ENCODE data around the gene IL17REL. TPM values are rescaled to one million over a fixed set of nuclear protein-coding genes. Genes with fewer than 3 reads are reported as not detected.
A peak's percentile ranks its signal among the peaks of the same experiment; 100 is the strongest.

The IL17REL gene
- total and polyA plus RNA-seq, 2 of the 13 experiments (the other 11 are each of a cell fraction or from before 2014, with no cell fraction given) = not detected

DNA sequence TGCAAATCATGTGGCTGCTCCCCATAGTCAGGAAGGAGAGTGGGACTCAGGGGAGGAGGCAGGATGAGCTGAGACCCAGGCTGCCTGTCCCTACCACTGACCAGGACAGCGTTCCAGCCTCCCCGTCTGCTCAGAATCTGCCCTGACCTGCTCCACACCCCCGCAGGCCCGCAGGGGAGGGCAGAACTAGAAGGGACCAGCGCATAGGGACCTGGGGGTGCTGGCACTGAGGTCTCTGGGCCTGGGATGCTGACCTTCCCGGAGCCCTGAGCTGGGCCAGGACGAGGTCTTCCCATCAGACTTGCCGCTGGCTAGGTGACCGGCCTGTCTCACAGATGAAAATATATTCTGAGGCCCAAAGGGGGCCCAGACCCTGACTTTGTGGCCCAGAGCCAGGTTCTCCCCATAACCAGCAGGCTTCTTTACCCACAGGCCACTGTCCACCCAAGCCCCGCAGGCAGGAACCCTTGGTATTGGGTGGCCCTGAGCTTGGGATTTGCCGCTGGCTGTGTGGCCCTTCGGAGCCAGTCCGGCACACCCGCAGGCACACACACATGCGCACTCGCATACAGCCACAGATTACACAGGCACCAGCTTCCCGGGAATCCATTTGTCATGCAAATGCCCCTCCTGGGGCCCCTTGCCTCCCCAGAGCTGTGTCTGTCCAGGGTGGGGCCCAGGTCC, 65.8 kb downstream of the IL17REL start:
- in situ Hi-C loops (cut with HindIII; ENCODE audit: extremely low pct_ligation_motif_present, low pct_unique_long_range_greater_than_20kb) = no loop called here
- peak overlapping the region; percentile 45 for H3K27ac ChIP-seq (ENCODE audit: extremely low read length, insufficient read depth, low read length)
- no peak for TF ChIP-seq JUND (CRISPR knock-in tag; IDR thresholded peaks at IDR 0.05)
- TF ChIP-seq, protein P1, sequence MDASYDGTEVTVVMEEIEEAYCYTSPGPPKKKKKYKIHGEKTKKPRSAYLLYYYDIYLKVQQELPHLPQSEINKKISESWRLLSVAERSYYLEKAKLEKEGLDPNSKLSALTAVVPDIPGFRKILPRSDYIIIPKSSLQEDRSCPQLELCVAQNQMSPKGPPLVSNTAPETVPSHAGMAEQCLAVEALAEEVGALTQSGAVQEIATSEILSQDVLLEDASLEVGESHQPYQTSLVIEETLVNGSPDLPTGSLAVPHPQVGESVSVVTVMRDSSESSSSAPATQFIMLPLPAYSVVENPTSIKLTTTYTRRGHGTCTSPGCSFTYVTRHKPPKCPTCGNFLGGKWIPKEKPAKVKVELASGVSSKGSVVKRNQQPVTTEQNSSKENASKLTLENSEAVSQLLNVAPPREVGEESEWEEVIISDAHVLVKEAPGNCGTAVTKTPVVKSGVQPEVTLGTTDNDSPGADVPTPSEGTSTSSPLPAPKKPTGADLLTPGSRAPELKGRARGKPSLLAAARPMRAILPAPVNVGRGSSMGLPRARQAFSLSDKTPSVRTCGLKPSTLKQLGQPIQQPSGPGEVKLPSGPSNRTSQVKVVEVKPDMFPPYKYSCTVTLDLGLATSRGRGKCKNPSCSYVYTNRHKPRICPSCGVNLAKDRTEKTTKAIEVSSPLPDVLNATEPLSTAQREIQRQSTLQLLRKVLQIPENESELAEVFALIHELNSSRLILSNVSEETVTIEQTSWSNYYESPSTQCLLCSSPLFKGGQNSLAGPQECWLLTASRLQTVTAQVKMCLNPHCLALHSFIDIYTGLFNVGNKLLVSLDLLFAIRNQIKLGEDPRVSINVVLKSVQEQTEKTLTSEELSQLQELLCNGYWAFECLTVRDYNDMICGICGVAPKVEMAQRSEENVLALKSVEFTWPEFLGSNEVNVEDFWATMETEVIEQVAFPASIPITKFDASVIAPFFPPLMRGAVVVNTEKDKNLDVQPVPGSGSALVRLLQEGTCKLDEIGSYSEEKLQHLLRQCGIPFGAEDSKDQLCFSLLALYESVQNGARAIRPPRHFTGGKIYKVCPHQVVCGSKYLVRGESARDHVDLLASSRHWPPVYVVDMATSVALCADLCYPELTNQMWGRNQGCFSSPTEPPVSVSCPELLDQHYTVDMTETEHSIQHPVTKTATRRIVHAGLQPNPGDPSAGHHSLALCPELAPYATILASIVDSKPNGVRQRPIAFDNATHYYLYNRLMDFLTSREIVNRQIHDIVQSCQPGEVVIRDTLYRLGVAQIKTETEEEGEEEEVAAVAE (CRISPR knock-in tag; IDR thresholded peaks at IDR 0.05; ENCODE audit: borderline replicate concordance) = no peak
- TF ChIP-seq ZNF234 (CRISPR knock-in tag; conservative IDR thresholded peaks at IDR 0.05) = no peak
- 0 out of 4 replicates have a peak, but pooled peaks of 1 of the 2 experiments have one; percentile 30 for TF ChIP-seq KLF16 (CRISPR knock-in tag; IDR thresholded peaks at IDR 0.05)
- TF ChIP-seq, protein P2, sequence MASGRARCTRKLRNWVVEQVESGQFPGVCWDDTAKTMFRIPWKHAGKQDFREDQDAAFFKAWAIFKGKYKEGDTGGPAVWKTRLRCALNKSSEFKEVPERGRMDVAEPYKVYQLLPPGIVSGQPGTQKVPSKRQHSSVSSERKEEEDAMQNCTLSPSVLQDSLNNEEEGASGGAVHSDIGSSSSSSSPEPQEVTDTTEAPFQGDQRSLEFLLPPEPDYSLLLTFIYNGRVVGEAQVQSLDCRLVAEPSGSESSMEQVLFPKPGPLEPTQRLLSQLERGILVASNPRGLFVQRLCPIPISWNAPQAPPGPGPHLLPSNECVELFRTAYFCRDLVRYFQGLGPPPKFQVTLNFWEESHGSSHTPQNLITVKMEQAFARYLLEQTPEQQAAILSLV (CRISPR knock-in tag; IDR thresholded peaks at IDR 0.05; ENCODE audit: borderline replicate concordance) = no peak
- no peak for TF ChIP-seq ZSCAN20 (CRISPR knock-in tag; IDR thresholded peaks at IDR 0.05; ENCODE audit: borderline replicate concordance)
- no peak; the same call in 1 of the 2 replicates for TF ChIP-seq ZFP41 (CRISPR knock-in tag; IDR thresholded peaks at IDR 0.05; ENCODE audit: borderline replicate concordance)
- TF ChIP-seq HDAC1 (CRISPR knock-in tag; IDR thresholded peaks at IDR 0.05) = peak; percentile 82
- no peak for TF ChIP-seq GTF3A (CRISPR knock-in tag; conservative IDR thresholded peaks at IDR 0.05)
- TF ChIP-seq MED8 (CRISPR knock-in tag; IDR thresholded peaks at IDR 0.05; ENCODE audit: insufficient replicate concordance) = no peak
- TF ChIP-seq ZNF552 (CRISPR knock-in tag; IDR thresholded peaks at IDR 0.05; ENCODE audit: borderline replicate concordance) = no peak
- TF ChIP-seq ZNF629 (CRISPR knock-in tag; conservative IDR thresholded peaks at IDR 0.05) = no peak
- no peak for TF ChIP-seq ZNF382 (CRISPR knock-in tag; IDR thresholded peaks at IDR 0.05; ENCODE audit: borderline replicate concordance)
- no peak for TF ChIP-seq ZNF770 (CRISPR knock-in tag; IDR thresholded peaks at IDR 0.05)
- TF ChIP-seq ZNF24 (IDR thresholded peaks at IDR 0.05) = no peak
- TF ChIP-seq TAF15 (IDR thresholded peaks at IDR 0.05; ENCODE audit: low read depth, low read length, poor library complexity, severe bottlenecking) = no peak
- no peak for TF ChIP-seq ZNF3 (CRISPR knock-in tag; IDR thresholded peaks at IDR 0.05)

More for the DNA sequence above, 65.8 kb downstream of the IL17REL start:
- H3K4me1 ChIP-seq (ENCODE audit: insufficient read depth, low read length) = peaks cover 93% of the 10 kb centered on the region
- intact Hi-C loops (cut with micrococcal nuclease; ENCODE audit: unreplicated experiment) = no loop called here
- ATAC-seq (peak; percentile 3; the same call in 2 of the 3 replicates), DNase-seq (ENCODE audit: low spot score) (peak; percentile 75), FAIRE-seq (no peak)
- H4K20me1 ChIP-seq (ENCODE audit: insufficient read depth, low read length) = no peaks in the 10 kb centered on the region
- peak overlapping the region; percentile 40 to 74 (median 60); a peak in 5 of 6 replicates for H3K4me3 ChIP-seq (replicated peaks in 1 of 3; ENCODE audit: insufficient read depth in 1 of 3, low read depth in 2 of 3, low read length in 3 of 3)
- H3K79me2 ChIP-seq (ENCODE audit: insufficient read depth, low read length) = peaks cover 3% of the 10 kb centered on the region
- no peaks in the 10 kb centered on the region for H3K9me3 ChIP-seq (ENCODE audit: low read length)
- H3K27me3 ChIP-seq (ENCODE audit: control insufficient read depth in 1 of 2, insufficient read depth in 2 of 2, low read length in 2 of 2) = no peaks in the 10 kb centered on the region
- ChIA-PET CTCF (ENCODE audit: low intra/inter-chr PET ratio, low total read pairs) (no interaction called here), POLR2A (interaction anchor here (1.0 to 18.6 kb wide), 5 partner anchors 8 to 121 kb away, joined by 3 to 722 read pairs (median 5); partner anchors contain the start of gene PIM3)
- no peaks in the 10 kb centered on the region for H3K36me3 ChIP-seq (replicated peaks in 1 of 2; ENCODE audit: control insufficient read depth in 1 of 2, insufficient read depth in 2 of 2, low read length in 2 of 2)
- no TSS peak for BruUV-seq (replicated peaks)
- H3K9ac ChIP-seq (ENCODE audit: insufficient read depth, low read depth, low read length) = peak overlapping the region; percentile 81
- no peak overlapping the region for H2AFZ ChIP-seq (ENCODE audit: low read length)
- peak overlapping the region; percentile 92 for H3K4me2 ChIP-seq (ENCODE audit: low read depth, low read length)
- 7% methylated on average over 7 of the region's 17 CpGs for WGBS (ENCODE audit: low lambda C conversion rate)

Data from HepG2 (cell line).